T-helper 22 cell (primary cell): ENCODE data around the gene TTLL6.

Source experiments
- DNase-seq: peaks from one replicate; pipeline ENCODE4 v3.0.0-alpha.2; 2020; ENCODE audit warnings: low read depth

The TTLL6 gene

GRCh38 chr17:48738424-48738802 lies 78.6 kb downstream of the TTLL6 start:
- DNase-seq: no peak

GRCh38 chr17:48737330-48738043 lies 79.5 kb downstream of the TTLL6 start:
- DNase-seq: no peak

GRCh38 chr17:48735062-48735351 lies 82.0 kb downstream of the TTLL6 start:
- DNase-seq: no peak

- DNase-seq: no peak
Observed at GRCh38 chr17:48734333-48735061, 82.5 kb downstream of the TTLL6 start.

- DNase-seq: no peak
Observed at GRCh38 chr17:48733632-48734328, 83.2 kb downstream of the TTLL6 start.

- DNase-seq: no peak
Observed at GRCh38 chr17:48732688-48733629, 84.1 kb downstream of the TTLL6 start.

- DNase-seq: no peak
Observed at GRCh38 chr17:48731355-48731754, 85.7 kb downstream of the TTLL6 start.

- DNase-seq: no peak
Observed at GRCh38 chr17:48730240-48730550, 86.8 kb downstream of the TTLL6 start.

GRCh38 chr17:48729335-48730239 lies 87.4 kb downstream of the TTLL6 start:
- DNase-seq: no peak

- peak; percentile 25 for DNase-seq
Observed at GRCh38 chr17:48728232-48729231, 88.5 kb downstream of the TTLL6 start, which contains the start of gene HOXB13. TSS of gene HOXB13 (minus strand) at chr17:48728750. CDS start at chr17:48728593, 157 bp downstream.

GRCh38 chr17:48727415-48728175 lies 89.4 kb downstream of the TTLL6 start:
- no peak for DNase-seq

GRCh38 chr17:48726916-48727286 lies 90.1 kb downstream of the TTLL6 start:
- DNase-seq: no peak

GRCh38 chr17:48726114-48726915 lies 90.7 kb downstream of the TTLL6 start:
- DNase-seq: no peak

GRCh38 chr17:48725288-48726064 lies 91.6 kb downstream of the TTLL6 start:
- DNase-seq: no peak

- no peak for DNase-seq
Observed at GRCh38 chr17:48725004-48725287, 92.1 kb downstream of the TTLL6 start.

GRCh38 chr17:48724251-48725003 lies 92.6 kb downstream of the TTLL6 start:
- DNase-seq: peak; percentile 42
